Body of pancreas (tissue), 4 donors: ENCODE data around the gene CAPN15. TPM values are rescaled to one million over a fixed set of nuclear protein-coding genes. Genes with fewer than 3 reads are reported as not detected.

Experiments used
- ATAC-seq: fragments of 150-250 bp; one replicate; pipeline ENCODE4 v1.9.1; 2016
- DNase-seq, 4 donors: peaks; one replicate each; pipeline ENCODE4 v3.0.0-alpha.2; 2019
- H3K27ac ChIP-seq, 4 donors: fragments of 200-600 bp; sonication (generic); 1 replicate in 3 of 4; 2 replicates in 1 of 4; pipeline versions ENCODE4 v1.5.1 to v1.6.1; 2016 to 2019; ENCODE audit warnings: mild to moderate bottlenecking in 1 of 4, mixed read lengths in 1 of 4, moderate library complexity in 1 of 4
- H3K27me3 ChIP-seq, 2 donors: fragments of 200-600 bp; sonication (generic); one replicate each; pipeline ENCODE4 v1.6.0; 2016; ENCODE audit warnings: mild to moderate bottlenecking in 1 of 2
- H3K36me3 ChIP-seq, 2 donors: fragments of 200-600 bp; sonication (generic); replicated peaks in 1 of 2; 2 replicates each; pipeline ENCODE4 v1.5.1; 2016; ENCODE audit warnings: low read depth in 2 of 2; ENCODE audit not compliant: insufficient read depth in 1 of 2
- H3K4me1 ChIP-seq: fragments of 200-600 bp; sonication (generic); one replicate; pipeline ENCODE4 v1.6.0; 2016
- H3K4me3 ChIP-seq, 2 donors: fragments of 200-600 bp; sonication (generic); 1 replicate in 1 of 2; 2 replicates in 1 of 2; pipeline ENCODE4 v1.5.1; 2016 to 2019
- H3K9me3 ChIP-seq, 3 donors: fragments of 200-600 bp; sonication (generic); 1 replicate in 2 of 3; 2 replicates in 1 of 3; pipeline ENCODE4 v1.5.1; 2016
- POLR2A ChIP-seq, 3 donors: fragments of 450-650 bp; IDR thresholded peaks; one replicate each; pipeline ENCODE4 v1.6.1; 2016; ENCODE audit warnings: antibody characterized with exemption in 3 of 3, mild to moderate bottlenecking in 2 of 3
- WGBS, 2 donors: methylation state at CpG; one replicate each; pipeline ENCODE4 v1.1.5; 2017; 5-methylcytosine and 5-hydroxymethylcytosine counted together
- intact Hi-C: fragments of 100-400 bp; cut with DNase I; formaldehyde crosslinking; loops from one replicate; pipeline ENCODE4 v1.15.1; 2023
- total RNA-seq, 2 donors: library from RNA; depleted of rRNA; stranded (reverse); fragments of >200 nt; gene quantifications; one replicate each; pipeline ENCODE4 v1.1.0, GENCODE V29; 2016
- TF ChIP-seq, protein P1 (sequence below), 7 experiments: fragments of 450-650 bp in 4 of 7; fragments of 200-600 bp in 3 of 7; sonication (generic) in 3 of 7; IDR thresholded peaks; one replicate each; pipeline ENCODE4 v1.5.1; 2016 to 2019; ENCODE audit warnings: antibody characterized with exemption in 7 of 7

The CAPN15 gene
- total RNA-seq, 2 donors from 2014 or later, result 48.0 to 104 TPM

DNA sequence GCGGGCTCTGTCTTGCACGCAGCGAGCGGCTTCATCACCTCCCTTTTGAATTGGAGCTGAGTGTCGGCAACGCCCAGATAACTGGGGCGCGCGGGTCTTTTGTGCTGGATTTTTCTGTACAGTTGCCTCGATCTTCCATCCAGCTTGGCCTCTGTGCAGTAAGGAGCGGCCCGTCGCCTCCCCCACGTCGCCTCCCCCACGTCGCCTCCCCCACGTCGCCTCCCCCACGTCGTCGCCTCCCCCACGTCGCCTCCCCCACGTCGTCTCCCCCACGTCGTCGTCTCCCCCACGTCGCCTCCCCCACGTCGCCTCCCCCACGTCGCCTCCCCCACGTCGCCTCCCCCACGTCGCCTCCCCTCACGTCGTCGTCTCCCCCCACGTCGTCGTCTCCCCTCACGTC lies 17.0 kb downstream of the CAPN15 start:
- no peak for ATAC-seq
- no peak for DNase-seq
- intact Hi-C loops, result no loop called here
- no peak overlapping the region for H3K4me3 ChIP-seq
- peaks cover 18% of the 10 kb centered on the region for H3K4me1 ChIP-seq
- peaks cover 0 to 2% of the 10 kb centered on the region in 2 donors for H3K36me3 ChIP-seq
- no peak for TF ChIP-seq POLR2A (IDR thresholded peaks at IDR 0.05)
- TF ChIP-seq, protein P1, sequence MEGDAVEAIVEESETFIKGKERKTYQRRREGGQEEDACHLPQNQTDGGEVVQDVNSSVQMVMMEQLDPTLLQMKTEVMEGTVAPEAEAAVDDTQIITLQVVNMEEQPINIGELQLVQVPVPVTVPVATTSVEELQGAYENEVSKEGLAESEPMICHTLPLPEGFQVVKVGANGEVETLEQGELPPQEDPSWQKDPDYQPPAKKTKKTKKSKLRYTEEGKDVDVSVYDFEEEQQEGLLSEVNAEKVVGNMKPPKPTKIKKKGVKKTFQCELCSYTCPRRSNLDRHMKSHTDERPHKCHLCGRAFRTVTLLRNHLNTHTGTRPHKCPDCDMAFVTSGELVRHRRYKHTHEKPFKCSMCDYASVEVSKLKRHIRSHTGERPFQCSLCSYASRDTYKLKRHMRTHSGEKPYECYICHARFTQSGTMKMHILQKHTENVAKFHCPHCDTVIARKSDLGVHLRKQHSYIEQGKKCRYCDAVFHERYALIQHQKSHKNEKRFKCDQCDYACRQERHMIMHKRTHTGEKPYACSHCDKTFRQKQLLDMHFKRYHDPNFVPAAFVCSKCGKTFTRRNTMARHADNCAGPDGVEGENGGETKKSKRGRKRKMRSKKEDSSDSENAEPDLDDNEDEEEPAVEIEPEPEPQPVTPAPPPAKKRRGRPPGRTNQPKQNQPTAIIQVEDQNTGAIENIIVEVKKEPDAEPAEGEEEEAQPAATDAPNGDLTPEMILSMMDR (IDR thresholded peaks at IDR 0.05), result no peak
- 94 to 98% methylated on average over 30 to 36 of the region's 46 CpGs for WGBS, 2 donors
- H3K9me3 ChIP-seq, result no peaks in the 10 kb centered on the region
- H3K27me3 ChIP-seq, result no peaks in the 10 kb centered on the region
- H3K27ac ChIP-seq, result no peak overlapping the region

DNA sequence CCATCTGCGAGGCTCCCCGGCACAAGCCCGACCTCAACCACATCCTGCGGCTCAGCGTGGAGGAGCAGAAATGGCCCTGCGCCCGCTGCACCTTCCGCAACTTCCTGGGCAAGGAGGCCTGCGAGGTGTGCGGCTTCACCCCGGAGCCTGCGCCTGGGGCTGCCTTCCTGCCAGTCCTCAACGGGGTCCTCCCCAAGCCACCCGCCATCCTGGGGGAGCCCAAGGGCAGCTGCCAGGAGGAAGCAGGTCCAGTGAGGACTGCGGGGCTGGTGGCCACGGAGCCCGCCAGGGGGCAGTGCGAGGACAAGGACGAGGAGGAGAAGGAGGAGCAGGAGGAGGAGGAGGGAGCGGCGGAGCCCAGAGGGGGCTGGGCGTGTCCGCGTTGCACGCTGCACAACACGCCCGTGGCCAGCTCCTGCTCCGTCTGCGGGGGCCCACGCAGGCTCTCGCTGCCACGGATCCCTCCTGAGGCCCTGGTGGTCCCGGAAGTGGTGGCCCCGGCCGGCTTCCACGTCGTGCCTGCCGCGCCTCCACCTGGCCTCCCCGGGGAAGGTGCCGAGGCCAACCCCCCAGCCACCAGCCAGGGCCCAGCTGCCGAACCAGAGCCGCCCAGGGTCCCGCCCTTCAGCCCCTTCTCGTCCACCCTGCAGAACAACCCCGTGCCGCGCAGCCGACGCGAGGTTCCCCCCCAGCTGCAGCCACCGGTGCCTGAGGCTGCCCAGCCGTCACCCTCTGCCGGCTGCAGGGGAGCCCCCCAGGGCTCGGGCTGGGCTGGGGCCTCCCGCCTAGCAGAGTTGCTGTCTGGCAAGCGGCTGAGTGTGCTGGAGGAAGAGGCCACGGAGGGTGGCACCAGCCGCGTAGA lies 19.6 kb downstream of the CAPN15 start:
- Histone ChIP-seq H3K27me3 (no peaks in the 10 kb centered on the region), H3K4me1 (no peaks in the 10 kb centered on the region), H3K36me3 (peaks cover 4 to 9% of the 10 kb centered on the region in 2 donors), H3K9me3 (no peaks in the 10 kb centered on the region), H3K27ac (no peak overlapping the region), H3K4me3 (no peak overlapping the region)
- TF ChIP-seq POLR2A (IDR thresholded peaks at IDR 0.05), result no peak
- TF ChIP-seq, protein P1 (IDR thresholded peaks at IDR 0.05), result peak; percentile 21 to 58 (median 53)
- intact Hi-C loops, result no loop called here
- WGBS, 2 donors, result 62 to 89% methylated on average over 46 to 56 of the region's 60 CpGs
- ATAC-seq, result peak; percentile 62
- DNase-seq, result peak; percentile 60 to 74 (median 72)

- no peaks in the 10 kb centered on the region for H3K27me3 ChIP-seq
- no peaks in the 10 kb centered on the region for H3K9me3 ChIP-seq
- no peak overlapping the region for H3K27ac ChIP-seq
- intact Hi-C loops, result no loop called here
- peaks cover 4 to 9% of the 10 kb centered on the region in 2 donors for H3K36me3 ChIP-seq
- no peak overlapping the region for H3K4me3 ChIP-seq
- ATAC-seq, result no peak
- no peak for TF ChIP-seq POLR2A (IDR thresholded peaks at IDR 0.05)
- TF ChIP-seq, protein P1 (IDR thresholded peaks at IDR 0.05), result no peak
- no peak for DNase-seq
- 92 to 100% methylated on average over 5 to 20 of the region's 21 CpGs for WGBS, 2 donors
- H3K4me1 ChIP-seq, result no peaks in the 10 kb centered on the region
Observed at GRCh38 chr16:548586-548985, 21.1 kb downstream of the CAPN15 start.

DNA sequence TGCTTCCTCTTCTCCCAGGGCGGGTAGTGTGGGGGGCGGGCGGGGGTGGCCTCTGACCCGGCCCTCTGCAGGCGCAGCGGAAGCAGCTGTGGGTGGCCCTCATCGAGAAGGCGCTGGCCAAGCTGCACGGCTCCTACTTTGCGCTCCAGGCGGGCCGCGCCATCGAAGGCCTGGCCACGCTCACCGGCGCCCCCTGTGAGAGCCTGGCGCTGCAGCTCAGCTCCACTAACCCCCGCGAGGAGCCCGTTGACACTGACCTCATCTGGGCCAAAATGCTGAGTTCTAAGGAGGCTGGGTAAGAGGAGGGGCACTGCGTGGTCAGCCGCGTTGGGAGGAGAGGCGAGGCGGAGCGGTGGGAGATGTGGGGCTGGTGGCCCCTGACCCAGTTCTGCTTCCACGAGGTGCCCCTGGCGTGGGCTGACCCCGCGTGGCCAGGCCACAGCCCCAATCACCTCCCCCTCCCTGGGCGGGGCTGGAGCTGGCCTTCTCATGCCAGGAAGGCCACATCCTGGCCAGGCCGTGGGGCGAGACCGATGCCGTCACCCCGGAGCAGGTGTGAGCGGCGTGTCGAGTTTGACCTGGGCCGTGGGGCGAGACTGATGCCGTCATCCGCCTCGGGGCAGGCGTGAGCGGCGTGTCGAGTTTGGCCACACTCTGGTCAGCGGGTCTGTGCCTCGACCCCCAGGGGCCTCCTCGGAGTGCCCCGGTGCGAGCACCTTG lies 22.2 kb downstream of the CAPN15 start:
- ATAC-seq (no peak), DNase-seq (no peak)
- Histone ChIP-seq H3K27ac (no peak overlapping the region), H3K4me1 (no peaks in the 10 kb centered on the region), H3K4me3 (no peak overlapping the region), H3K9me3 (no peaks in the 10 kb centered on the region), H3K27me3 (no peaks in the 10 kb centered on the region), H3K36me3 (peaks cover 4 to 9% of the 10 kb centered on the region in 2 donors)
- intact Hi-C loops, result no loop called here
- WGBS, 2 donors, result 92 to 97% methylated on average over 22 to 50 of the region's 54 CpGs
- no peak for TF ChIP-seq POLR2A (IDR thresholded peaks at IDR 0.05)
- TF ChIP-seq, protein P1 (IDR thresholded peaks at IDR 0.05), result no peak
